ENCODE measurements around the gene MOB3C.

The MOB3C gene

DNA sequence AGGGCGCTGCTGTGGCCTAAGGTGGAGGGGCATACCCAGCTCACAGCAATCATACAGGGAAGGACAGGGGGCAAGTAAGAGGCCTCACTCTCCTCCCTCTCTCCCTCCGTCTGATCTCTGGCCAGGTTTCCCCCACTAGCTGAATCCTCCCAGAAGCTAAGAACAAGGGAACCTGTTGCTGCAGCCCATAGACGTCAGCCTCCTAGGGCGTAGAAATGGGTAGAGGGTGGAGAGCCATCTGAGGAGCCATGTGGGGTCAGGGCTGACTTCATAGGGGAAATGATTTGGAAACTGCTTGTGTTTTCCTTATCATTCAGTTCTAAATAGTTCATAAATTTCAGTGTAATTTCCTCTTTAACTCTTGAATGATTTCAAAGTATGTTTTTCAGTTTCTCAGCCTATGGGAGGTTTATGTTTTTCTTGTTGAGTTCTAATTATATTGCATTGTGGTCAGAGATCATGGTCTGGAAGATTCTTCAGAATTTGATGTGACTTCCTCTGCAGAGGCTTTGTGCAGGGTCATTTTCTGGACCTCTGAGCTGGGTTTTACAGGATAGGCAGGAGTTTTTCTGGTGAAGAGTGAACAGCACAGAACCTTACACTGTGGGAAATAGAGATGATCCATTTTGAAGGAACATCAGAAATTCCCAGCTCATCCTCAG lies 2.3 kb upstream of the MOB3C start:
- no peaks in the 10 kb centered on the region for H3K9me3 Mint-ChIP-seq
- H3K27me3 Mint-ChIP-seq = no peaks in the 10 kb centered on the region
- ATAC-seq = peak; percentile 50
- H3K36me3 Mint-ChIP-seq = peaks cover 5% of the 10 kb centered on the region
- H3K27ac Mint-ChIP-seq = peak overlapping the region; percentile 86
- no peak overlapping the region for H3K4me3 Mint-ChIP-seq
- peaks cover 67% of the 10 kb centered on the region for H3K4me1 Mint-ChIP-seq

DNA sequence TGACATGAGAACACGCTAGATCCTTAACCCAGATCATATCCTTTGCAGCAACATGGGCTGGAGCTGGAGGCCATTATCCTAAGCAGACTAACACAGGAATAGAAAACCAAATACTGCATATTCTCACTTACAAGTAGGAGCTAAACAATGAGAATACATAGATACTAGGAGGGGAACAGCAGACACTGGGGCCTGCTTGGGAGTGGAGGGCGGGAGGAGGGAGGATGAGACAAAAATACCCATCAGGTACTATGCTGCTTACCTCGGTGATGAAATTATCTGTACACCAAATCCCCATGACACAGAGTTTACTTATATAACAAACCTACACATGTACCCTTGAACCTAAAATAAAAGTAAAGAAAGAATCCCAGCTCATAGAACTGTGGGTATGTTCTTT lies 1.2 kb upstream of the MOB3C start:
- no peaks in the 10 kb centered on the region for H3K9me3 Mint-ChIP-seq
- peaks cover 77% of the 10 kb centered on the region for H3K4me1 Mint-ChIP-seq
- ATAC-seq = no peak
- H3K27me3 Mint-ChIP-seq = no peaks in the 10 kb centered on the region
- peaks cover 13% of the 10 kb centered on the region for H3K36me3 Mint-ChIP-seq
- H3K4me3 Mint-ChIP-seq = peak overlapping the region; percentile 88
- peak overlapping the region; percentile 86 for H3K27ac Mint-ChIP-seq

DNA sequence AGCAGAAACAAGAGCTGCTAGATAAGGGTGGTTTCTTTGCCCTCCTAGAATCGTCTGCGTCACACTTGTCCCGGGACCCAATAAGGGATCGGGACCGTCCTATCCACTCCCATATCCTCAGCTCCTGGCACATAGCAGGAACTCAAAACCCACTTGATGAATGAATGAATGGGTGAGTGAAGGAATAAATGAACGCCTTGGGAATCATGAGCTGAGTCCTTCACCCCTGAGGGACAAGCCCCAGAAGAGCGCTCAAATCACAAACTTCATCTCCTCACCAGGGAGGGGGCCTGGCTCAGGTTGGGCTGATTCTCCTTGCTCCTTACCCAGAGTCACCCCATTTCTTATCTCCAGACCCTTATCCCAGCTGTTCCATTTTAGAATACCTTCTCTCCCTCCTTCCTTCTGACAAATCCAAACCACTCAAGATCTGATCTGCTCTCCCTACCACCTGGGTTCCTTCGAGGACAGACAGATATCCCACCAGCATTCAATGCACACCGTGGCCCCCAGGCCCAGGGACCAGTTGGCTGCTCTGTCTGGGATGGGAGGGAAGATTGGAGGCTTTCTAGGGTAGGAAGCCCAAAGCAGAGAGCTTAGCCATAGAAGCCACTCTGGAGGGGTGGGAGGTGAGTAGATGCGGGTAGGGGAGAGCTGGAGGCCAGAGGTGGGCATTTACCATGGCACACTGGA lies 643 bp upstream of the MOB3C start:
- no peaks in the 10 kb centered on the region for H3K9me3 Mint-ChIP-seq
- H3K27ac Mint-ChIP-seq = peak overlapping the region; percentile 86
- peaks cover 77% of the 10 kb centered on the region for H3K4me1 Mint-ChIP-seq
- no peak for ATAC-seq
- no peaks in the 10 kb centered on the region for H3K27me3 Mint-ChIP-seq
- peaks cover 16% of the 10 kb centered on the region for H3K36me3 Mint-ChIP-seq
- peak overlapping the region; percentile 88 for H3K4me3 Mint-ChIP-seq

DNA sequence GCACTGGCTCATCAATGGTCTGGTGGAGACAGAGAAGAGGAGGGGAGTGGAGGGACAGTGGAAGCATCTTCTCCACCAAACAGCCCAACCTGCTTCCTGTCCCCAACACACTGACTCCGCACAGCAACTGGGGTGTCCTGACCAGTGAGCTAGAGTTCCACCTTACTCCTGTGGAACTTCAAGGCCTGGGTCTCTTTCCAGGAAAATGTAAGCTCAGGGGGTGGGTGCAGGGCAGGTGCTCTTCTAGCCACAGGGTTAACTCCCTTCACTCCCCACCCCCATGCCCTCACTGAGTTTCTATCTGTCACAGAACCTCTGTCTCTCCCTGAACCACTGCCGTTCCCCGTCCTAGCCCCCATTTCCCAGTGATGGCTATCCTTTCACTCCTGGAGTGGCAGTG lies 876 bp downstream of the MOB3C start:
- Mint-ChIP-seq H3K9me3 (no peaks in the 10 kb centered on the region), H3K27ac (peak overlapping the region; percentile 86), H3K4me3 (peak overlapping the region; percentile 88), H3K4me1 (peaks cover 80% of the 10 kb centered on the region), H3K36me3 (peaks cover 26% of the 10 kb centered on the region), H3K27me3 (no peaks in the 10 kb centered on the region)
- no peak for ATAC-seq

GRCh38 chr1:46615088-46615487 lies 1.5 kb downstream of the MOB3C start:
- H3K27ac Mint-ChIP-seq = peak overlapping the region; percentile 86
- H3K4me3 Mint-ChIP-seq = peak overlapping the region; percentile 88
- H3K9me3 Mint-ChIP-seq = no peaks in the 10 kb centered on the region
- ATAC-seq = no peak
- peaks cover 80% of the 10 kb centered on the region for H3K4me1 Mint-ChIP-seq
- H3K27me3 Mint-ChIP-seq = no peaks in the 10 kb centered on the region
- H3K36me3 Mint-ChIP-seq = peaks cover 32% of the 10 kb centered on the region

DNA sequence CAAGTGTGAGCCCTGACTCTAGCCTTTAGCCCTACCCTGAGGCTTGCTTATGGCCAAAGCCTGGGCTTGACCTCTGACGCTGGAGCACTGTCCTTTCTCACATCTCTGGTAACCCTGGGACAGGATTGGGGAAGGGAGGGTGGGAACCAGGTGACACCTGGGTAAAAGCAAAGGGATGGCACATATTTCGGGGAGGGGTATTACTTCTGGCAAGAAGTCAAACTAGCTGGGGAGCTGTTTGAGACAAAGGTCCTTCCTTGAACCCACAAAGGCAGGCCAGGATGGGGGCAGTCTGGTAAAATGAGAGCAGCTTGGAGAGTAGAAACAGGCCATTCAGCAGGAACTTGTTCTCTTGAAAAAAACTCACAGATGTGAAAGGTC lies 2.0 kb downstream of the MOB3C start:
- H3K36me3 Mint-ChIP-seq = peaks cover 37% of the 10 kb centered on the region
- no peak for ATAC-seq
- H3K4me1 Mint-ChIP-seq = peaks cover 80% of the 10 kb centered on the region
- no peaks in the 10 kb centered on the region for H3K27me3 Mint-ChIP-seq
- peak overlapping the region; percentile 88 for H3K4me3 Mint-ChIP-seq
- no peak overlapping the region for H3K27ac Mint-ChIP-seq
- no peaks in the 10 kb centered on the region for H3K9me3 Mint-ChIP-seq

GRCh38 chr1:46613661-46614603 lies 2.7 kb downstream of the MOB3C start:
- Mint-ChIP-seq H3K36me3 (peaks cover 44% of the 10 kb centered on the region), H3K27me3 (no peaks in the 10 kb centered on the region), H3K9me3 (no peaks in the 10 kb centered on the region), H3K4me1 (peaks cover 74% of the 10 kb centered on the region), H3K27ac (peak overlapping the region; percentile 23), H3K4me3 (peak overlapping the region; percentile 52)
- ATAC-seq = no peak

GRCh38 chr1:46612937-46613660 lies 3.5 kb downstream of the MOB3C start:
- H3K9me3 Mint-ChIP-seq = no peaks in the 10 kb centered on the region
- peaks cover 66% of the 10 kb centered on the region for H3K4me1 Mint-ChIP-seq
- H3K27ac Mint-ChIP-seq = no peak overlapping the region
- peaks cover 52% of the 10 kb centered on the region for H3K36me3 Mint-ChIP-seq
- H3K27me3 Mint-ChIP-seq = no peaks in the 10 kb centered on the region
- ATAC-seq = no peak
- peak overlapping the region; percentile 28 for H3K4me3 Mint-ChIP-seq

DNA sequence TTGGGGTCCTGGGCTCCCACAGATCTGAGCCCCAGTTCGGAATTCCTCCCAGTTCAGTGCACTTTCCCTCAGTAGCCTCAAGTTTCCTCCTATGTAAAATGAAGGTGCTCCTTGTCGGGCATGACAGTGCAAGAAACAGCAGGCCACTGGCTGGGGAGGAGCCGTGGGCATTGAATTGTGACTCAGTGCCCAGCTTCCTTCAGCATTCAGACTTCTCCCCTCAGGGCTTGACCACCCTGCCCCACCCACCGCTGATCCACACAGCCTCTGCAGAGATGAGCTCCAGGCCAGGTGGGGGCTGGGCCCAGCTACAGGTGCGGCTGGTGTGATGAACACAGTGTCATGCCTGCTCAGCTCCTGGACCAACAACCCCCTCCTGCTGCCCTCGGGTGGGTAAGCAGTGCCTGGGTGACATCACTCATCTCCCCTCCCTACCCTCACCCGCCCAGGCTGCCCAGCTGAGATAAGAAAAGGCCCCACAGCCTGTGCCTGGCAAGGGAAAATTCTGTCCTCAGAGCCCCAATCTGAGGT lies 4.9 kb downstream of the MOB3C start:
- Mint-ChIP-seq H3K27me3 (no peaks in the 10 kb centered on the region), H3K9me3 (no peaks in the 10 kb centered on the region), H3K4me3 (peak overlapping the region; percentile 34), H3K27ac (peak overlapping the region; percentile 33), H3K36me3 (peaks cover 60% of the 10 kb centered on the region), H3K4me1 (peaks cover 52% of the 10 kb centered on the region)
- no peak for ATAC-seq

- H3K27ac Mint-ChIP-seq = no peak overlapping the region
- H3K4me1 Mint-ChIP-seq = peaks cover 48% of the 10 kb centered on the region
- ATAC-seq = no peak
- H3K36me3 Mint-ChIP-seq = peaks cover 45% of the 10 kb centered on the region
- H3K9me3 Mint-ChIP-seq = no peaks in the 10 kb centered on the region
- no peaks in the 10 kb centered on the region for H3K27me3 Mint-ChIP-seq
- H3K4me3 Mint-ChIP-seq = no peak overlapping the region
These were observed 9.1 kb downstream of the MOB3C start for GRCh38 chr1:46607345-46608130.

DNA sequence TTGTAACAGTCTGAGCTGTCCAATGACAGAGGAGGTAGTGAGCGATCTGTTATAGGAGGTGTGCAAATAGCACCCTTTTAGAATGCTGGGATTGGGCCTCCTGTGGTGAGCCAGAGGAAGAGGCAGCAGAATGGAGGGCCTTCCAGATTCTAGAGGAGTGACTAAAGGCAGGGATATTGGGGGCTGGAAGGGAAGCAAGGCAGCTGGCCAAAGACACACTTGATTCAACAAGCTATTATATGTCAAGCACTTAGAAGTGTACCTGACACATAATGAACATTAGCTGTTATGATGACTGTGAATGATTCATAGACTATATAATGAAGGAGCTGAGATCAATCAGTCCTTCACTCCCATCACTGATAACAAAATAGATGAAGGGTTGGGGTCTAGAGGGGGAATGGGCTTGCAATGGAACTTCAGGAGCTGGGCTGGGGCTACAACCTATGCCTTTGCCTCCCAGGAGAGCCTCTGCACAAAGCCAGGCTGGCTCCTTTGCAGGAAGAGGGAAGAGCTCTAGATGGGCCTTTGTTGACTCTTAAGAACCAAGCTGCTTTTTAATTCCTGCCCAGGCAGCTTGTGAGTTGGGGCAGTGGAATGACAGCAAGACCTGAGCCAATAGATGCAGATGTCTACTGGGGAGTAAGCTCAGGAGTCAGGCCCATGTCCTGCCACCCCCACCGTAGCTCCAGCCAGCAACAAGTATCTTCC lies 10.2 kb downstream of the MOB3C start:
- Mint-ChIP-seq H3K27ac (peak overlapping the region; percentile 2), H3K36me3 (peaks cover 48% of the 10 kb centered on the region), H3K4me1 (peaks cover 52% of the 10 kb centered on the region), H3K27me3 (no peaks in the 10 kb centered on the region), H3K9me3 (no peaks in the 10 kb centered on the region), H3K4me3 (no peak overlapping the region)
- ATAC-seq = no peak

DNA sequence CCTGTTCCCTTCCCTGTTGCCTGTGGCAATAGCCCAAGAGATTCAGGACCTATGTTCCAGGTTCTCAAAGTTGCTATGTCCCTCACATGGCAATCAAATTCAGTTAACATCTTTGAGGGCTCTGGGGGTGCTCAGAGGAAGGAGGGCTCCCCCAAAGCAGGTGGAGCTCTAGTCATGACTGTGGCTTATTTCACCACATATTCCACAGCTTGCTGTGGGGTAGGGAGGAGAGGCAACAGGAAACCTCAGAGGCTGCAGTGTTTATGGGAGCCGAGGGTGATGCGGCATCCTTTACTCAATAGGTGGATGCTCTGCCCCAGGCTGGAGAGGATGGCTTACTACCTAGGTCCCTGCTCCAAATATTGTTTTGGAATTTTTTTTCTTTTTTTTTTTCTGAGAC lies 11.4 kb downstream of the MOB3C start:
- H3K27ac Mint-ChIP-seq = no peak overlapping the region
- H3K4me1 Mint-ChIP-seq = peaks cover 47% of the 10 kb centered on the region
- peaks cover 41% of the 10 kb centered on the region for H3K36me3 Mint-ChIP-seq
- no peaks in the 10 kb centered on the region for H3K27me3 Mint-ChIP-seq
- H3K9me3 Mint-ChIP-seq = no peaks in the 10 kb centered on the region
- ATAC-seq = no peak
- peak overlapping the region; percentile 63 for H3K4me3 Mint-ChIP-seq

- Mint-ChIP-seq H3K9me3 (no peaks in the 10 kb centered on the region), H3K4me1 (peaks cover 46% of the 10 kb centered on the region), H3K27me3 (no peaks in the 10 kb centered on the region), H3K27ac (peak within 1 kb of the TSS; percentile 72), H3K4me3 (peak within 1 kb of the TSS; percentile 83), H3K36me3 (peaks cover 31% of the 10 kb centered on the region)
- peak; percentile 99 for ATAC-seq
These were observed 12.6 kb downstream of the MOB3C start, which contains the start of gene MKNK1 for GRCh38 chr1:46603858-46604549. Gene MKNK1 (minus strand): TSS chr1:46604268. CDS start chr1:46583327, 20,941 bp downstream.
